Left lobe of liver (tissue), 2 donors: ENCODE measurements around the gene TTBK1. TPM values are rescaled to one million over a fixed set of nuclear protein-coding genes. Genes with fewer than 3 reads are reported as not detected.

Experiments used
- ATAC-seq: fragments of 200-7000 bp; cut with Tn5 transposase; one replicate; pipeline ENCODE4 v1.9.1; 2020; ENCODE audit warnings: mild to moderate bottlenecking, moderate library complexity
- DNase-seq: peaks from one replicate; pipeline ENCODE4 v3.0.0-alpha.2; 2020; ENCODE audit warnings: low spot score
- total RNA-seq: library from RNA; stranded (reverse); gene quantifications from one replicate; pipeline ENCODE4 v1.2.1, GENCODE V29; 2021
- donor health status: DM: no; HTN: no; CAD: no; lungs with moderate emphysema.
- donor health status: DM: no; HTN: yes; CAD: no.

TTBK1 gene
- total RNA-seq, 1 donor from 2014 or later, result 2.0 TPM

GRCh38 chr6:43254138-43254817 is 11.0 kb downstream of the TTBK1 start:
- ATAC-seq (no peak), DNase-seq (no peak)

GRCh38 chr6:43254846-43255245 is 11.6 kb downstream of the TTBK1 start:
- ATAC-seq, result no peak
- no peak for DNase-seq

DNA sequence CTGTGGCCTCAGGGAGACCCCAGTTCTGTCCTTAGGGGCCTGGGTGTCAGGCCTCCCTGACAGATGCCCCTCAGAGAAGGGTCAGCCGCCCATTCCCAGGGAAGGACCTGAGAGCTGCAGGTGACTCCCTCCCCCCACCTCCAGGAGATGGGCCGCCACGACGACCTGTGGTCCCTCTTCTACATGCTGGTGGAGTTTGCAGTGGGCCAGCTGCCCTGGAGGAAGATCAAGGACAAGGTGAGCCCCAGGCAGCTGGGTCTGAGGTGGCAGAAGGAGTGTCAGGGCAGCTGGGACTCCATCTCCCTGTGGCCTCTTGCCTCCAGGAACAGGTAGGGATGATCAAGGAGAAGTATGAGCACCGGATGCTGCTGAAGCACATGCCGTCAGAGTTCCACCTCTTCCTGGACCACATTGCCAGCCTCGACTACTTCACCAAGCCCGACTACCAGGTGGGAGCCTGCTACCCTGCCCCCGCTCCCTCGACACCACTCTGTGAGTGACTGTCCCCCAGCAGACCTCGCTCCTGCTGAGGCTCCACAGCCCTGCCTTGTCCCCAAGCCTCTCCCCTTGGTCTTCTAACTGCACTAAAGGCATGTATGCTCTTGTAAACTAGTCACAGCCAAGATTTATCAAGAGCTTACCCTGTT is 12.2 kb downstream of the TTBK1 start:
- ATAC-seq, result no peak
- no peak for DNase-seq

DNA sequence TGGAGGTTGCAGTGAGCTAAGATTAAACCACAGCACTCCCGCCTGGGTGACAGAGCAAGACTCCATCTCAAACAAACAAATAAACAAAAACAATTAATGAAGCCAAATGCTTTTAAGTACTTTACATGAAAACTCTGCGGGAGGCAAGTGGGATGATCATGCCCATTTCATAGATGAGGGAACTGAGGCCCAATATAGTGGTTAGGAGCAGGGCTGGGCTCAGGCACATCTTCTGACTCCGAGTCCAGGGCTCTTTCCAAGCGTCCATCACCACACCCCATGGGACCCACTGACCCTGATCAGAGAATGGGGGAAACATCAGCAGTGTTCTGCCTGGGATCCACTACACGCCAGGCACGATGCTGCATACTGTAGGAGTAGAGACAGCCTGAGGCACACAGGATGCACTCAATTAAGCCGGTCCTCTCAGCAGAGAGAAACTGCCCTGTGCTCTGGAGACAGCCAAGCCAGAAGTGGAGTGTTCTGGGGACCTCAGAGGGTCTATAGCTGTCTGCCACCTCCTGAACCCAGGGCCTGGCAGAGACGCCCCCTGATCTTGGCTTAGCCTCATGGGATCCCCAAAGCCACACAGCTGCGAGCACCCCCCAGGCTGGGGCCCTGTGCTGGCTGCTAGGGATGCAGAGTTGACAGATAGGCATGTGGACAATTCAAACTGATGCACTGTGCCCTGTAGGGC is 13.5 kb downstream of the TTBK1 start:
- DNase-seq, result no peak
- ATAC-seq, result no peak

- no peak for ATAC-seq
- no peak for DNase-seq
Observed at GRCh38 chr6:43257367-43258145, 14.3 kb downstream of the TTBK1 start.

DNA sequence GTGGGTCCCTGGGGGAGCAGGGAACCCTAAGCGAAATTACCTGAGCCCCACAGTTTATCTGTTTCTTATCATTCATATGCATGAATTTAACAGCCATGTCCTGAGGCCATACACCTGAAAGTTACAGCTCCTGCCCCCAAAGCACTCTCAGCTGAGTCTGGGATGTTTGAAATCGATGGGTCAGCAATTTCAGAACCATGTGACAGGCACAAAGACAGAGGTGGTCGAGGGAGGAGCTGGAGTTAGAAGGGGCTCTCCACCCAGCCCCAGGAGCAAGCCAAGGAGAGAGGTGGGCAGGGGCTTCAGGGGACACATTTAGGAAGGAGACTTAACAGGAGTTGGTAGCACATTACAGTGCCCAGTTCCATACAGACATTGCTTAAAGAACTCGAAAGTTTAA is 14.9 kb downstream of the TTBK1 start:
- ATAC-seq (no peak), DNase-seq (no peak)

DNA sequence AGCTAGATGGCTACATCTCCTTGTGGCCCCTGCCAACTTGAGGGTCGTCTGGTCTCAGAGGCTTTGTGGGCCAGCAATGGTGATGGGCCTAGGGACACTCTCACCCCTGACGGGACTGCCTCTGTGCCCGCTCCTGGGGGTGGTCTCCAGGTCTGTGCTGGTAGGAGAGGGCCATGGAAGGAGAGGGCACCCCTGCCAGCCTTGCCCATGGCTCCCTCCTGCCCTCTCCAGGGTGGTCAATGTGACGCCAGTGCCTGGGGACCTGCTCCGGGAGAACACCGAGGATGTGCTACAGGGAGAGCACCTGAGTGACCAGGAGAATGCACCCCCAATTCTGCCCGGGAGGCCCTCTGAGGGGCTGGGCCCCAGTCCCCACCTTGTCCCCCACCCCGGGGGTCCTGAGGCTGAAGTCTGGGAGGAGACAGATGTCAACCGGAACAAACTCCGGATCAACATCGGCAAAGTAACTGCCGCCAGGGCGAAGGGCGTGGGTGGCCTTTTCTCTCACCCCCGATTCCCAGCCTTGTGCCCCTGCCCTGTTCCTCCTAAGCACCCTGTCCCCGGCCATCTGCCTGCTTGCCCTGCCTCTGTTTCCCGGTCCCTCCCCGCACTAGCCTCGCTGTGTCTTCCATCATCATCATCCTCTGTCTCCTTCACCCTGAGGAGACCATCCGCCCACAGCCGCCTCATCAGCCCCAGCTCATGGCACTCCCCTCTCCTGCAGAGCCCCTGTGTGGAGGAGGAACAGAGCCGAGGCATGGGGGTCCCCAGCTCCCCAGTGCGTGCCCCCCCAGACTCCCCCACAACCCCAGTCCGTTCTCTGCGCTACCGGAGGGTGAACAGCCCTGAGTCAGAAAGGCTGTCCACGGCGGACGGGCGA is 15.8 kb downstream of the TTBK1 start:
- DNase-seq (no peak), ATAC-seq (no peak)

- DNase-seq, result no peak
- no peak for ATAC-seq
Observed at GRCh38 chr6:43260791-43261190, 17.5 kb downstream of the TTBK1 start.

GRCh38 chr6:43261198-43261597 is 17.9 kb downstream of the TTBK1 start:
- no peak for DNase-seq

DNA sequence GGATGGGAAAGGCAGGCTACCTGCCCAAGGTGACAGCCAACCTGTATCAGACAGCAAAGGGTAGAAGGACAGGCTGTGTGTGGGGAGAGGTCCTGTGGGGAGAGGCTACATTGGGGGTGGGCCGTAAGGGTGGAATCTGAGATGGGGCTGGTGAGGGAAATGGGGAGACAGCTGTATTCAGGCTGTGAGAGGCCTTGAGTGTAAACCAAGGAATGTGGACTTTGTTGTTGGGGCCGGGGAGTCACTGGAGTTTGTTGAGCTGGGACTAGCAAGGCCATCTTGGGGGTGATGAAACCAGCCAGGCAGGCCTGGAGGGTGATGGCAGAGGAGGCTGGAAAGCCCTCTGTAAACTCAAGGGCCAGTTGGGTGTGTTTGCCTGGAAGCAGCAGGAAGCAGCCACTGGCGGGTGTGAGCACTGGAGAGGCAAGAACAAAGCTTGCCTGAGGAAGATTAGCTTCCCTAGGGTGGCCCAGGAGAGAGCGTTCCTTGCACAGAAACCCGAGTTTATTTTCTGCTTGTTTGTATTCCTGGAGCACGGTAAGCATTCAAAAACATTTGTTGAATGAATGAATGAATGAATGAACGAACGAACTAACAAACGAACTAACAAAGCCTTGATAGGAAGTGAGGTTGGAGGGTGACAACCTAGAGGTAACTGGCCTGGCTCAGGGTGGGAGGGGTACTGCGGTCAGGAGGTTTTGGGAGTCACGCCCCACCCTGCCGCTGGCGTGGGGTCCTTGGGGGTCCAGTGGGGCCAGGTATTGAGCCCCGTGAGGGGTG is 18.9 kb downstream of the TTBK1 start:
- DNase-seq, result no peak
- no peak for ATAC-seq

More at GRCh38 chr6:43261198-43261597, 17.9 kb downstream of the TTBK1 start:
- no peak for ATAC-seq

GRCh38 chr6:43262780-43263313 is 19.6 kb downstream of the TTBK1 start:
- ATAC-seq (no peak), DNase-seq (no peak)

- peak; percentile 54 for ATAC-seq
- DNase-seq, result peak; percentile 83
Observed at GRCh38 chr6:43263314-43264178, 20.3 kb downstream of the TTBK1 start.

- ATAC-seq (no peak), DNase-seq (no peak)
Observed at GRCh38 chr6:43264599-43265145, 21.4 kb downstream of the TTBK1 start.

GRCh38 chr6:43265564-43265963 is 22.3 kb downstream of the TTBK1 start:
- ATAC-seq, result peak; percentile 5
- DNase-seq, result peak; percentile 67

- peak; percentile 42 for ATAC-seq
- peak; percentile 98 for DNase-seq
Observed at GRCh38 chr6:43267619-43268354, 24.5 kb downstream of the TTBK1 start.

DNA sequence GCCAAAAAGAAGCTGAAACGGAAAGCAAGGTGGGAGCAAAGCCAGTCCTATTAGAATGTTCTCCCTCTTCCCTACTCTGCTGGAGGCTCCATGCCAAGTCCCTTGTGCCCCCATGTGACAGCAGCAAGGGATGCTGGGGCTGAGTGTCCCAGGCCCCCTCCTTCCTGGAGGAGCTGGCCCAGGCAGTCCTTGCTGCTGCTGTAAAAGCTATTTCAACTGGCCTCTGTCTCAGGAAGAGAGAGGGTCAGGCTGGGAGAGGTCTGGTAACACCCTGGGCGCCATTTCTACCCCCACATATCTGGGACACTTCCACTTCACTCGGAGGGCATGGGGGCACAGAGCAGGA is 25.0 kb downstream of the TTBK1 start:
- DNase-seq, result peak; percentile 87
- ATAC-seq, result peak; percentile 21

GRCh38 chr6:43268782-43269272 is 25.5 kb downstream of the TTBK1 start:
- ATAC-seq (peak; percentile 0), DNase-seq (no peak)
